NCI-H1105 (cell line): ENCODE measurements around the gene SLITRK5.
A peak's percentile ranks its signal among the peaks of the same experiment; 100 is the strongest.

Experiments
- DNase-seq: peaks from one replicate; lab custom pipeline; 2025; lab: John Stamatoyannopoulos, UW

Gene SLITRK5, protein sequence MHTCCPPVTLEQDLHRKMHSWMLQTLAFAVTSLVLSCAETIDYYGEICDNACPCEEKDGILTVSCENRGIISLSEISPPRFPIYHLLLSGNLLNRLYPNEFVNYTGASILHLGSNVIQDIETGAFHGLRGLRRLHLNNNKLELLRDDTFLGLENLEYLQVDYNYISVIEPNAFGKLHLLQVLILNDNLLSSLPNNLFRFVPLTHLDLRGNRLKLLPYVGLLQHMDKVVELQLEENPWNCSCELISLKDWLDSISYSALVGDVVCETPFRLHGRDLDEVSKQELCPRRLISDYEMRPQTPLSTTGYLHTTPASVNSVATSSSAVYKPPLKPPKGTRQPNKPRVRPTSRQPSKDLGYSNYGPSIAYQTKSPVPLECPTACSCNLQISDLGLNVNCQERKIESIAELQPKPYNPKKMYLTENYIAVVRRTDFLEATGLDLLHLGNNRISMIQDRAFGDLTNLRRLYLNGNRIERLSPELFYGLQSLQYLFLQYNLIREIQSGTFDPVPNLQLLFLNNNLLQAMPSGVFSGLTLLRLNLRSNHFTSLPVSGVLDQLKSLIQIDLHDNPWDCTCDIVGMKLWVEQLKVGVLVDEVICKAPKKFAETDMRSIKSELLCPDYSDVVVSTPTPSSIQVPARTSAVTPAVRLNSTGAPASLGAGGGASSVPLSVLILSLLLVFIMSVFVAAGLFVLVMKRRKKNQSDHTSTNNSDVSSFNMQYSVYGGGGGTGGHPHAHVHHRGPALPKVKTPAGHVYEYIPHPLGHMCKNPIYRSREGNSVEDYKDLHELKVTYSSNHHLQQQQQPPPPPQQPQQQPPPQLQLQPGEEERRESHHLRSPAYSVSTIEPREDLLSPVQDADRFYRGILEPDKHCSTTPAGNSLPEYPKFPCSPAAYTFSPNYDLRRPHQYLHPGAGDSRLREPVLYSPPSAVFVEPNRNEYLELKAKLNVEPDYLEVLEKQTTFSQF

DNA sequence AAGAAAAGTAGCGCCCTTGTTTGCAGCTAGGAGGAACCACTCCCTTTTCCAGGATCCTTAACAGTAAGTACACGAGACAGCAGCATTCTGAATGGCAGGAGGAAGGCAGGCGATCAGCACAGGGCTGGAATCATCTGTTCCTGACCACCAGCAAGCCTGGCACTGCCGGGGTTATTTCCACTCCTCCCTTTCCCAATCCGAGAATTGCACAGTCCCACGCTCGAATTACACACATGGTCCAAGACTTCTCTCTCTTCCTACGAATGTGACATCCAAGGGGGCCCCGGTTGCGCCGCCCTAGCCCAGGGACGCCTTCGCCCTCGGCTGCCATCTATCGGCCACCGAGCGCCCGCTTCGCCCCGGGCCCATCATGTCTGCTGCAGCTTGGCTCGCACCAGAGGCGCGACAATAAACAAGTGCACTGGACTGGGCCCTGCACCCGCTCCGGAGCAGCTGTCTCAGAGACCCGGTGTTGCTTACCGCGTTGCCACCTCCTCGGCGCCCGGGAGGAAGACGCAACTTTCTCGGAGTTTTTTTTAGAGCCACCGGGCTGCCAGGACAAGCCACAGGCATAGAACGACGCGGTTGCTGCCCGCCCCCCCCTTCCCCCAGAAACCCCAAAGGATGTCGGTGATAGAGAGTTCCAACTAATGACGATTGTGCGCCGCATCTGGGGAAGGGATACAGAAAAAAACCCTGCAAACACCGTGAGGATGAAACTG, at the start of gene SLITRK5:
TSS of gene SLITRK5 (plus strand) at position 341 of the 722 bp plus-strand sequence. CDS start 4,018 bp downstream, outside the sequence.
- DNase-seq = peak; percentile 31

DNA sequence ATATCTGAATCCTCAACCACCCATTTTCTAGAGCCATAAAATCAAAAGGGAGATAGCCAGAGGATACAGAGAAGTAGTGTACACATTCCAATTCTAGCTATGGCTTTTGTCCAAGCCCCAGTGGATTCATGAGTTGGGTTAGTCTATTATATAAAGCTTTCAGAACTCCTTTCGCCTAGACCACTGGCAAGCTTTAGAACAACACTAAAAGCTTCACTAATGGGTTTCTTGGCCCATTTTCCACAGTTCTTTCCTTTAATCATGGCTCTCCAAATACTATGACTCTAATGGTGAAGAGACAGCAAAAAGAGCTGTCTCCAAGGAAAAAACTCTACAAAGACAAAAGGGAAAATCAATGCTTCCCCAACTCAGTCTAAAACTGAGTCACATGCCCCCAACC, 48.2 kb upstream of the SLITRK5 start:
- peak; percentile 63 for DNase-seq

DNA sequence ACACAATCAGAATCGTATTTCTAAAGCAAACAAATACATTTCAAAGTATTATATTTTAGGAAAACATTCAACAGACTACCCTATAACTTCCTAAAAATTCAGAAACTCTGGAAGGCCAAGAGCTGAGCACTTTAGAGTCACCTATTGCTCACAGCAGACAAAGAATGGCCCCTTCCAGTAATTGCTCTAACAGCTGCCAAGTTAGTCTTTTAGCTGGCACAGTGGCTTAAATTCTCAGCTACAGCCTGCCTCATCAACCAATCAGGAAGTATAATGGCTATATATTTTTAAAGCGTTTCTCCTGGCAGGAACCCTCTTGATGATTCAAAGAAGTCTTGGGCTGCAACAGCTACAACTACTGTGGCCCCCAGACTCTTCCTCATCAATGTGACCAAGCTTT, 14.9 kb upstream of the SLITRK5 start:
- peak; percentile 66 for DNase-seq

DNA sequence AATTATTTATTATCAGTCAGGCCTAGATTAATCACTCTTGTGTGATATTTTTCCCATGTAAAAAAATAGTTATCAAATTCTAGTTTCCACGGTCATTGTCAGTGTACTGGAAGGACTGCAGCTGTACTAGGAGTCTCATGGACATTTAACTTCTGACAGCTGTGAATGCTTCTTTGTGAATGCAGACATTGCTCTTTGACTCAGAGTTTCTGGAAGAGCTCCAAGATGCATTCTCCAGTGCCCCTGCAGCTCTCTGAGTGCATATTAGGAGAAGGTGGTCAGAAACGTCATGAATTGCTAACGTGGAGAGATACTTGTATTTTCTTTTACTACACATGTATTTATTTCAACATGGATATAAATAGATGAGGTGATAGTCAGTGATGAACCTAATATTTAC, 9.7 kb upstream of the SLITRK5 start:
- no peak for DNase-seq

DNA sequence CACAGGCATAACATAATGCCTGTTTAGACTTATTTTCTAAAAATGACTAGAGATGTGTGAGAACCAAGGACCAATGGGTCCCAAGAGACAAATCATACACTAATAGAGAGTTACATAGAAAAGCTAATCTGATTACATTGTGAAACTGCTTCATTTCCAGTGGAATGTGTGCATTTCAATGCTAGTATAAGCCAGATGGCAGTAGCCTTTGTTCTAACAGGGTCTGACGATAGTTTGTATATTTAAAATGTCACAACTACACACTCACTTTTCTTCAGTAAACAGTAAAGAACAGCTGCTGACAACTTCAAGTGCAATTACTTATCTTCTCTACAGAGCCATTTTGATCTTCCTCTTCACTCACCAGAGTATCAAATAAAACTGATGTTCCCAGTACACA, 4.3 kb upstream of the SLITRK5 start:
- DNase-seq = no peak

- no peak for DNase-seq
These were observed 3.5 kb upstream of the SLITRK5 start for GRCh38 chr13:87667686-87668085.

DNA sequence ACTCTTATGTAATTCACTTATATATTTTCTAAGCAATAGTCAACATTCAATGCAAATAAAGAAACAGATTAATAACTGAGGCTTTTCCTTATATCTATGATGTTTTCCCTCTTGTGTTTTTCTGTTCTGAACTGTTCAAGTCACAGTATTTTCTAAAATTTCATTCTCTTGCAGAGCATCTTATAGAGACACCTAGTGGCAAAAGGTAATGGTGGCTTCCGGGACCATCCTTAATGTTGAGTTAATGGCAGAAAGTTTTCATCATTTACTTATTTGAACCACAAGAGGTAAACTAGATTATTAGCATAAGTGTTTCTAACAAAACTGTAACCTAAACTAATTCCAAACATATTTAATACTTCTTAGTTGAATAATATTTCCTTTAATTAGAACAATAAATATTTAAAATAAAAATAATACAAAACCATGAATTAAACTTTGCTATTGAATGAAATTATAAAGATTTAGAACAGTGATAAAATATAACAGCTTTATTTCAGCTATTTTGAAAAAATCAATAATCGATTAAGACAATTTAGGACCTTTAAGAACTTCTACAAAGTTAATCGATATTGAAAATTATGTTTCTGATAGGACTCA, 1.7 kb upstream of the SLITRK5 start:
- DNase-seq = no peak

DNA sequence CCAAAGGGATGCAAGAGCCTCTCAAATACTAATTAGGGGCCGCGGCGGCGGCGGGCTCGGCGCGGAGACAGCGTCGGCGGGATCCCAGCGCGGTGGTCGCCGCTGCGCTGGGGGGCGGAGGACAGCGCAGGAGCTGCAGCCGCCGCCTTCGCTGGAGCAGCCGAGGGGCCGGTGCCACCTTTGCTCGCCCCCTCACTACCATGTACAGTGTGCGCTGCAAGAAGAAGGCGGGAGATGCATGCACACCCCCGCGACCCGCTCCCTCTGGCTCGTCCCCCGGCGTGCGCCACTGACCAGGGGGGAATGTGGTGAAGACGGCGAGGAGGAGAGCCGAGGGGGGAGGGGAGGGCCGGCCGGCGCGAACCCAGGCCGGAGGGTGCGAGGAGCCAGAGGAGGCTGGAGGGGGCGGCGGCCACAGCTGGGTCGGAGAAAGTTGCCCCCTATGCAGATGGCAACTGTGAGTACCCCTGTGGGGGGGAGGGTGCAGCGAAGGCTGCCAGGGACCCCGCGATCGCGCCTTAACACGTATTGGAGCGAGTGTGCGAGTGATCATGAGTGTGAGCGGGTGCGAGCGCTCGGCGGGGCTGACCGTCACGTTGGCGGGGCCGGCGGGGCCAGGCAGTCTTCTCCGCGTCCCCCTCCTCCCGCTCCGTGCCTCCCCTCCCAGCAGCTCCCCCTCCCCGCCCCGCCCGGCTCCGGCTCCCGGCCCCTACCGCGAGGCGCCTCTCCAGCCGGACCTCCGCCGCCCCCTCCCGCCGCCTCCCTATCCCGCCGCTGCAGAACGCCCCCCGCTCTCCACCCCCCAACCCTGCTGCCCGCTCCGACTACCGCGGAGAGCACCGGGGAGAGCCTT, 808 bp downstream of the SLITRK5 start:
- DNase-seq = no peak

DNA sequence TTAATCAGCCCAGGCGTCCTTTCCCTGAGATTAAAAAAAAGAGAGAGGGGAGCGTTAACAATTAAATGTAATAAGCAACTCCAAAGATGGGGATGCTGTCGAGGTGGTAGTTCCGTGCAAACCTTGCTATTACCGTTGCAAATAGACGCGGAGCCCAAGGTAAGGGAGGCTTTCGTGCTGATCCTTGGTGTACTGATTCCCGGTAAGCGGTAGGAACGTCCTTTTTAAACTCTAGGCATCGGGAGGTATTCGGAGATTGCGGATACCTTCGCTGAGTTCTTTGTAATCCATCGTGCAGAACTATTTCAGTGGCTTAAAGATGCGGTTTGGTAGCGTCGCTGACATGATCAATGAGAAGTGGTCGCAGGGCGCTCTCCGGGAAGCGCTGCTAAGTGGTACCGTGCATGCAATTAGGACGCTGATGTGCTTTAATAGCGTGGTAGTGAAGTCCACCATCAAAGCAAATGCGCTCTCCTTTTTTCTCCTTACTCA, 3.1 kb downstream of the SLITRK5 start:
- DNase-seq = no peak

GRCh38 chr13:87675851-87676250, 4.7 kb downstream of the SLITRK5 start:
- DNase-seq = no peak

DNA sequence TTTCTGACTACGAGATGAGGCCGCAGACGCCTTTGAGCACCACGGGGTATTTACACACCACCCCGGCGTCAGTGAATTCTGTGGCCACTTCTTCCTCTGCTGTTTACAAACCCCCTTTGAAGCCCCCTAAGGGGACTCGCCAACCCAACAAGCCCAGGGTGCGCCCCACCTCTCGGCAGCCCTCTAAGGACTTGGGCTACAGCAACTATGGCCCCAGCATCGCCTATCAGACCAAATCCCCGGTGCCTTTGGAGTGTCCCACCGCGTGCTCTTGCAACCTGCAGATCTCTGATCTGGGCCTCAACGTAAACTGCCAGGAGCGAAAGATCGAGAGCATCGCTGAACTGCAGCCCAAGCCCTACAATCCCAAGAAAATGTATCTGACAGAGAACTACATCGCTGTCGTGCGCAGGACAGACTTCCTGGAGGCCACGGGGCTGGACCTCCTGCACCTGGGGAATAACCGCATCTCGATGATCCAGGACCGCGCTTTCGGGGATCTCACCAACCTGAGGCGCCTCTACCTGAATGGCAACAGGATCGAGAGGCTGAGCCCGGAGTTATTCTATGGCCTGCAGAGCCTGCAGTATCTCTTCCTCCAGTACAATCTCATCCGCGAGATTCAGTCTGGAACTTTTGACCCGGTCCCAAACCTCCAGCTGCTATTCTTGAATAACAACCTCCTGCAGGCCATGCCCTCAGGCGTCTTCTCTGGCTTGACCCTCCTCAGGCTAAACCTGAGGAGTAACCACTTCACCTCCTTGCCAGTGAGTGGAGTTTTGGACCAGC, 5.3 kb downstream of the SLITRK5 start:
- no peak for DNase-seq

- DNase-seq = no peak
These were observed 5.9 kb downstream of the SLITRK5 start for GRCh38 chr13:87677043-87677495.

- DNase-seq = peak; percentile 39
These were observed 6.6 kb downstream of the SLITRK5 start for GRCh38 chr13:87677496-87678371.

DNA sequence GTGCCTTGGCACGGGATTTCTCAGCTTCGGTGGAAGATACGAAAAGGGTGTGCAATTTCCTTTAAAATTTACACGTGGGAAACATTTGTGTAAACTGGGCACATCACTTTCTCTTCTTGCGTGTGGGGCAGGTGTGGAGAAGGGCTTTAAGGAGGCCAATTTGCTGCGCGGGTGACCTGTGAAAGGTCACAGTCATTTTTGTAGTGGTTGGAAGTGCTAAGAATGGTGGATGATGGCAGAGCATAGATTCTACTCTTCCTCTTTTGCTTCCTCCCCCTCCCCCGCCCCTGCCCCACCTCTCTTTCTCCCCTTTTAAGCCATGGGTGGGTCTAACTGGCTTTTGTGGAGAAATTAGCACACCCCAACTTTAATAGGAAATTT, 7.2 kb downstream of the SLITRK5 start:
- no peak for DNase-seq

DNA sequence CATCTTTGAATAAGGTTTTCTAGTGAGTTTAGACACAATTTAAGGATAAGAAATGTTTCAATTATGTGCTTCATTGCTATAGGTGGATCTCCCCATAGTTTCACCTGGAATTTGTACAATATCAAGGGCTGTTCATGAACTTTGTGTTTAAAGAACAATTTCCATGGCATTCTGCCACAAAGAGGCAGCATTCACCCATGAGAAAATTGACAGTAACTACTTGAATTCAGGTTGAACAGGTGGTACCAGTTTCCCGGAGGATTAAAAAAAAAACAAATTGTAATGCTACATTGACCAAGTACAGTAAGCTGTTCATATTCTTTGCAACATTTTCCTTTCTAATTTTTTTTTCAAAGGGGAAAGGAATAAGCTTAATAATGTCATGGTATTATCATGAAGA, 9.1 kb downstream of the SLITRK5 start:
- peak; percentile 53 for DNase-seq

DNA sequence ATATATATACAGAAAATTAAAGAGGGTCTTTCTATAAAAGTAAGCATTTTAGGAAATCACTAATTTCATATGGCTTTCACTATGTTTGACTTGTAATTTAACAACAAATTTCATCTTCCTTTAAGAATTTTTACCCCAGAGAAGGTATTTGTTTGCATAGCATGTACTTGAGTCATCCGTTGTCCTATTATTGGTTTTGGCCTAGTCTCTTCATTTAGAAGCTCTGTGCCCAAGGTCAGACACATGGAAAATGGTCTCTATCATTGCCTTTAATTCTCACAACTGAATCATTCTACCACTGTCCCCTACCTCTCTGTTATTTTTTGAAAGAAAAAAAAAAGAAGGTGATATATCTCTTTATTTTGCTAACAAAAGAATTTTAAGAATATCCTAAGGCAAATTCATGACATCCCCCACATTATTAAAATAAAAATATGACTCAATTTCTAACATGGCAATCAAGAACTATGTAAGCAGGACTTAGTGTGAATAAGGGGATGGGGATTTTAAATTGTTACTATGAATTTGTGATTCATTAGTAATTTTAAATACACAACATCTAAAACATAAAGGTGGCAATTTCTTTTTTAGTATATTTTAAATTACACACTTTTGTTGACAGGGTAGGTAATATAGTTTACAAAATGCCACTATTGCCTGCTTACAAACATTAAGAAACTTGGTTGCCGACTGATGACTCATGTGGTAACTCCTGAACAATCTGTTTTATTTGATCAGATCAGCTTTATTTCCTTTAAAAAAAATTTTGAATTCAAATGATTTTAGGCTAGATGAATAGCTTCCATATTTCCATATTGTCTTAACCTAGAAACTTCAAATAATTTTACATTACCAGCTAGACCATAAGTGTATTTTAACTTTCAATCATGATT, 13.9 kb downstream of the SLITRK5 start:
- no peak for DNase-seq

GRCh38 chr13:87696458-87696857, 25.3 kb downstream of the SLITRK5 start:
- no peak for DNase-seq

DNA sequence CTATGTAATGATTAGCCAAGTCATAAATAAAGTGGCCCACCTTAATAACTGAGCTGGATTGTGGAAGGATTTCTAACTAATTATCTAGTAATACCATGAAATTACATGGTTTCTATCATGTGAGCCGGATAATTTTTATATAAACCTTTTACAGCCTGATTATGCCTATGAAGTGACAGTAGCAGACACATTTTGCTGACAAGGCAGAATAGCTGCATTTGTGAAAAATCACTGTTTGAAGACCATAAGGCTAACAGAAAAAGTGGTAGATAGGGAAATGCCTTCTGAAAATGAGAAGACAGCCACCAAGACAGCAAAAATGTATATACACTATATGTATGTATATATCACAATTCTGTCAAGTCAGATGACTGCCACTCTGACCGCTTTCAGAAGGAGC, 27.1 kb downstream of the SLITRK5 start:
- no peak for DNase-seq
